GM06990 (cell line): ENCODE data around the gene MPC1L.

Experiments
- DNase-seq: peaks from one replicate; pipeline ENCODE4 v3.0.0-alpha.2; 2011; ENCODE audit not compliant: insufficient read length; ENCODE audit errors: extremely low read depth
- H3K27me3 ChIP-seq: replicated peaks from 2 replicates; pipeline ENCODE4 v1.6.0; 2011; ENCODE audit warnings: low read length; ENCODE audit not compliant: control insufficient read depth, insufficient read depth
- H3K36me3 ChIP-seq: 2 replicates; pipeline ENCODE4 v1.5.1; 2011; ENCODE audit warnings: low read length; ENCODE audit not compliant: control insufficient read depth, insufficient read depth
- H3K4me3 ChIP-seq: replicated peaks from 2 replicates; pipeline ENCODE4 v1.5.1; 2011; ENCODE audit warnings: low read depth, mild to moderate bottlenecking, control low read depth, low read length
- TF ChIP-seq, protein P1 (sequence below): IDR thresholded peaks from 2 replicates; pipeline ENCODE4 v1.5.1; 2011; ENCODE audit warnings: low read length, control low read depth, mild to moderate bottlenecking, inconsistent platforms; ENCODE audit not compliant: insufficient read depth, poor library complexity, severe bottlenecking

MPC1L gene

DNA sequence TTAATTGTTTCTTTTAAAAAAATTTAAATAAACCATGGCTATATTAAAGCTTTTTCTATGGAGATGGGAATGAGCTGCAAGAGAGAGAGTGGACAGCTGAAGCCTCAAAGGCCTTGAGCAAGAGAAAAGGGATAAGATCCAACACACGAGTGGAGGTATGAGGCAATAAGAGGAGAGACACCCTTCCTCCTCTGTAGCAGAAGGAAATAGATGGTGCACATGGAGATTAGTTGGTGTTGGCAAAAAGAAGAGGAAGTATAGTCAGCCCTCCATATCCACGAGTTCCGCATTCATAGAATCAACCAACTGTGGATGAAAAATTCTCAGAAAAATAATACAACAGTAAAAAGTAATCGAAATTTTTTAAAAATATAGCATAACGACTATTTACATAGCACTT, 20.9 kb downstream of the MPC1L start:
- TF ChIP-seq, protein P1, sequence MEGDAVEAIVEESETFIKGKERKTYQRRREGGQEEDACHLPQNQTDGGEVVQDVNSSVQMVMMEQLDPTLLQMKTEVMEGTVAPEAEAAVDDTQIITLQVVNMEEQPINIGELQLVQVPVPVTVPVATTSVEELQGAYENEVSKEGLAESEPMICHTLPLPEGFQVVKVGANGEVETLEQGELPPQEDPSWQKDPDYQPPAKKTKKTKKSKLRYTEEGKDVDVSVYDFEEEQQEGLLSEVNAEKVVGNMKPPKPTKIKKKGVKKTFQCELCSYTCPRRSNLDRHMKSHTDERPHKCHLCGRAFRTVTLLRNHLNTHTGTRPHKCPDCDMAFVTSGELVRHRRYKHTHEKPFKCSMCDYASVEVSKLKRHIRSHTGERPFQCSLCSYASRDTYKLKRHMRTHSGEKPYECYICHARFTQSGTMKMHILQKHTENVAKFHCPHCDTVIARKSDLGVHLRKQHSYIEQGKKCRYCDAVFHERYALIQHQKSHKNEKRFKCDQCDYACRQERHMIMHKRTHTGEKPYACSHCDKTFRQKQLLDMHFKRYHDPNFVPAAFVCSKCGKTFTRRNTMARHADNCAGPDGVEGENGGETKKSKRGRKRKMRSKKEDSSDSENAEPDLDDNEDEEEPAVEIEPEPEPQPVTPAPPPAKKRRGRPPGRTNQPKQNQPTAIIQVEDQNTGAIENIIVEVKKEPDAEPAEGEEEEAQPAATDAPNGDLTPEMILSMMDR, result no peak
- DNase-seq, result no peak
- Histone ChIP-seq H3K36me3 (peaks cover 3% of the 10 kb centered on the region; the same call in 1 of the 2 replicates), H3K4me3 (peak overlapping the region; percentile 56), H3K27me3 (no peaks in the 10 kb centered on the region)

DNA sequence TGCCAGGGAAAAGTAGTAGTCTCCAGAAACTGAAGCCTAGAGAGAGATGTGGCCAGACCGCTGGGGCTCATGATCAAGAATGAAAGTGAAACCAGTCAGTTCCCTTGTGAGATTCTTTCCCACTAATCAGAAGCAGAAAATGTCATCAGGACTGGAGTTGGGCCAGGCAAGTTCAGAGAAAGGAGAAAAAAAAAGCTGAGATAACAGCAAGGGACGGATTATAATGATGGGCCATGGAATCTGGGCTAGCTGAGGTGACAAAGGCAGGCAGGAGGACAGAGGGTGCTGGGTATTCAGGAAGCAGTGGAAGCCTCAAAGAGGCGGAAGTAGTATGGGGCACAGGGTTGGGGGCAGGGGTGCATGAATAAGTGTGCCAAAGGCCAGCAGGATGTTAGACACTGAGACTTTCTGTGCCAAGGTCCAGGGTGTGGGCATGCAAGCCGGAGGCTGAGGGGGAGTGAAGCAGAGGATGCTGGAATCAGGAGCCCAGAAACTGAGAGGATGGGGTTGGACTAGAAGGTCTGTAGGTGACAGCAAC, 21.7 kb downstream of the MPC1L start:
- DNase-seq, result peak; percentile 54
- TF ChIP-seq, protein P1, result no peak
- H3K27me3 ChIP-seq, result no peaks in the 10 kb centered on the region
- H3K4me3 ChIP-seq, result peak overlapping the region; percentile 56
- H3K36me3 ChIP-seq, result peaks cover 3% of the 10 kb centered on the region; the same call in 1 of the 2 replicates

DNA sequence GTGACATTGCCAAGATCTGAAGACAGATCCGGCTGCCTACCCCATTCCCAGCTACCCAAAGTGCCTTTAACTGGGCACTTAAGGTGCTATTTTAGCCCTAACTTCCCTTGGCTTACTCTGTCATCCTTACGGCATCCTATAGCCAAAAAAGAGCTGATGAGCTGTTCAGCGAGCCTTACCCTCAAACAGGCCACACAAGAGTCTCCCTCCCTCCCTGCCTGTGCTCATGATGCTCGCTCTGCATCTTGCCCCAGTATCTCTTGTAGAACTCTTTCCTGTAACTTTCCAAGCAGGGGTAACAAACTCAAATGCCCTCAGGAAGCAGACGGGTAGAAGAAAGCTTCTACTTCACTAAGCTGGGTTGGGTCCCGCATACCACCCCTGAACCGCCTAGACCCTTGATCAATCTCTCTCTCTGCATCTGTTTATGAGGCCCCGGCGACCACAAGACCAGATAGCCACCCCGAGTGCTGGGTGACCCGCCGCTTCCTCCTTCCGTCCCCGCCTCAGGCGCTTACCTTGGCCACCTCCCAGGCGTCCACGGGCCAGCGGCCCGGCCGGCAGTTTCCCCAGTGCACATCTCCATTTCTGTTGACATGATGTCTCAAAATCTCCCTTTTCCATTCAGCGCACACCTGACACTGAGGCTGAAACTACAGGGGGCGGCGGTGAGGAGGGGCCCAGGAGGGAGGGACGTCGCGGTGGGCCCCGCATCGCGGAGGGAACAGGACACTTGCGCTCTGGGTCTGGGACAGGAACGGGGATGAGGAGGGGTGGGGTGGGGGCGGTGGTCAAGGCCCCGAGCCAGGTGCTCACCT, 23.5 kb downstream of the MPC1L start:
- H3K27me3 ChIP-seq, result no peaks in the 10 kb centered on the region
- peak overlapping the region; percentile 85 for H3K4me3 ChIP-seq
- DNase-seq, result peak; percentile 66
- TF ChIP-seq, protein P1, result no peak
- H3K36me3 ChIP-seq, result peaks cover 2% of the 10 kb centered on the region; the same call in 1 of the 2 replicates

DNA sequence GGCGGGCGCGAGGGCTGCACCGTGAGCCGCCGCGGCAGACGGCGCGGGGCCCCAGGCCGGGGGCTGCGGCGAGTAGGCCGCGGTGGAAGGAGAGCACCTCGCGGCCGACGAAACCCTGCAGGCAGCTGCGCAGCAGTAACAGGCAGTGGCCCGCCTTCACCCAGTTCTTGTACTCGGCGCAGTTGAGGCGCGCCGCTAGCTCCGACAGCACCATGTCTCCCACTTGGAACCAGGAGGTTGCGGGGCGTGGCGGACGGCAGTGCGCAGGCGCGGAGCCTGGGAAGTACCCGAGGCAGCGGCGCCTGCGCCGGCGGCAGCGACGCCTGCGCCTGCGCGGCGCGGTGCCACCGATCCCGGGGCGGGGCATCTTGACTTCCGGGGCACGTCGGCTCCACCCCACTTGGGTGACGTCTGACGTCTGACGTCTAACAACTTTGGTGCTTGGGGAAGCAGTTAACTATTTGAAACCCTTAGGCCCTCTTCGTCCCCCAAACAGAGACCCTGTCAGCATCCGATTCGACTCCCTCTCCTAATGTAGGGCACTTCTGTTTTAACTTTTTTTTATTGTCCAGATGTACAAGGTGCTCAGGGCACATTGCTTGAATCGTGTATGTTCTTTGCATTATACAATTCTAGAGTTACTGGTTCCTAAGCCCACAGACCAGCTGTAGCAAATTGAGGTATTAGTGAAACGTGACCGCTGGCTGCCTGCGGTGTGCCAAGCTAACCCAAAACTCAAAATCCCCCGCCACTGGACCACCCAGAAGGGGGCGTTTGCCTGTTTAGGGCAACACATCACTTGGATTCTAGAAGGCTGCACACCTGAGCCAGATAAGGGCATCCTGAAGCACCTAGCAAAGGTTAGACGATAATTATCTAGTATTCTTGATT, 24.3 kb downstream of the MPC1L start, which contains the start of gene CXorf38:
Gene CXorf38, minus strand, starts transcription at position 255 of the 891 bp plus-strand sequence. Its CDS starts 41 bp downstream, at position 214.
- Histone ChIP-seq H3K27me3 (no peaks in the 10 kb centered on the region), H3K36me3 (no peaks in the 10 kb centered on the region), H3K4me3 (peak within 1 kb of the TSS; percentile 85)
- TF ChIP-seq, protein P1, result peak; percentile 19
- DNase-seq, result peak; percentile 96

DNA sequence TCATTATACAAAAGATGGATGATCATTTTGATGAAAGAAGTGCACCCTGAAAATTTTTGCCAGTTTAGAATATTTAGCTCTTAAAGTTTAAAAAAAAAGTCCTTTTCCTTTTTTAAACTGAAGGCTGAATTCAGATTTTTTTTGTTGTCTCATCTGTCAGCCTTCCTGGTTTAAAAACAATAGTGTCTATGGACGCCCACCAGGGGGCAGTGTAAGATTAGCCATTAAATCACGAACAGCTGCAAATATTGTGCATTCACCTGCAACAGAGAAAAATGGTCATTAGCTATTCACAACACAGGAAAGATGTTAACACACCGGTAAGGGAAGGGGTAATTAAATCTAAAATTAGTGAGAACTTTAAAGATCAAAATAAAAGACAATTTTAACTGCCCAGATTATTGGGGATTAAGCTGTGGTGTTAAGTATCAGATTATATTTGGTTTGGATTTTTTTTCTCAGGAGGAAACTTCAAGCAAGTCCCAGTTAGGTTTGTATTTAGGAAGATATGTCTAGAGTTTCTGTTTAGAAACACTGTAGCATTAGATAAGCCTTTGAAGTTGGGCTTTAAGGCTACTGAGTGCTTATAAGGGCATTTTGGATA, 28.5 kb downstream of the MPC1L start:
- no peak overlapping the region for H3K4me3 ChIP-seq
- H3K36me3 ChIP-seq, result no peaks in the 10 kb centered on the region
- peak; percentile 28 for DNase-seq
- TF ChIP-seq, protein P1, result peak; percentile 69
- no peaks in the 10 kb centered on the region for H3K27me3 ChIP-seq
